C1 segment of cervical spinal cord (tissue), 14 donors: Measurements from ENCODE around the gene CBY1.

ENCODE experiments used
- DNase-seq, 14 donors: peaks; one replicate each; lab custom pipeline; 2025; lab: John Stamatoyannopoulos, UW

CBY1 gene

DNA sequence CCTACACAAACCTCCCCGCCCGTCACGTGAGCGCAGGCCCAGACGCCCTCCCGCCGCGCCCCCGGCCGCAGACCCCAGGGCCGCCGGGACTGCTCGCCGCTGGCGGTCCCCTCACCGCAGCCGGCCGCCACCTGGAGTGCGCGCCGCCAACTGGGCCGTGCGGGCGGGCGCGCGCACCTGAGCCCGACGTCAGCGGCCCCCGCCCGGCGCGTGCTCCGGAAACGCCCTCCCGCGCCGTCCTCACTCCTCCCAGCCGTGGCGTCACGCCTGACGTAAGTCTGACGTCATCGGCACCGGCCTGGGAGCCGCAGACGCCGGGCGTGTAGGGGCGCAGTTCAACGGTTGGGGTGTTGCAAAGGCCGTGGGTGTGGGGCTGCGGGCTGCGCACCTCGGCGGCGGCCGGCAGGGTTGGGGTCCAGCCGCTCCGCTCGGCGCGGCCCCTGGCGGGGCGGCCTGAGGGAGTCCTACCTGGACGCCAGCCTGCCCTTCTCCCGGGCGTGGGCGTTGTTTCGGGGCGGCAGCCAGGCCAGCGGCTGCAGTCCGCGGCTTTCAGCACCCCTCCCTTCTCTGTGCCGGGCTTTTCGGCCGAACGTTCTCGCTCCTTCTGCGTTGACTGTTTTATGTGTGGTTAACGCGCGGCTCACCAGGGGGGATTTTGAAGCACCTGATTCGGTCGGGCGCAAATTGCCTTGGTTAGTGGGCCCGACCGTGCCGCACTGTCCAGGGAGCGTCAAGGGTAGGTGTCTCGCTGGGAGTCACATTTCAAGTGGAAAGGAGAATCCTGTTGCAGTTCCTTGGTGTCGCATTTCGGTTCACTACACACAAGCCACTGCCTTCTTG, 44.6 kb downstream of the CBY1 start, which contains the start of gene JOSD1:
Gene JOSD1, minus strand, starts transcription at position 155 of the 840 bp plus-strand sequence. CDS start 956 bp downstream, outside the sequence.
- peak; percentile 39 to 90 (median 84) for DNase-seq

GRCh38 chr22:38704654-38705234, 48.3 kb downstream of the CBY1 start:
- no peak for DNase-seq

DNA sequence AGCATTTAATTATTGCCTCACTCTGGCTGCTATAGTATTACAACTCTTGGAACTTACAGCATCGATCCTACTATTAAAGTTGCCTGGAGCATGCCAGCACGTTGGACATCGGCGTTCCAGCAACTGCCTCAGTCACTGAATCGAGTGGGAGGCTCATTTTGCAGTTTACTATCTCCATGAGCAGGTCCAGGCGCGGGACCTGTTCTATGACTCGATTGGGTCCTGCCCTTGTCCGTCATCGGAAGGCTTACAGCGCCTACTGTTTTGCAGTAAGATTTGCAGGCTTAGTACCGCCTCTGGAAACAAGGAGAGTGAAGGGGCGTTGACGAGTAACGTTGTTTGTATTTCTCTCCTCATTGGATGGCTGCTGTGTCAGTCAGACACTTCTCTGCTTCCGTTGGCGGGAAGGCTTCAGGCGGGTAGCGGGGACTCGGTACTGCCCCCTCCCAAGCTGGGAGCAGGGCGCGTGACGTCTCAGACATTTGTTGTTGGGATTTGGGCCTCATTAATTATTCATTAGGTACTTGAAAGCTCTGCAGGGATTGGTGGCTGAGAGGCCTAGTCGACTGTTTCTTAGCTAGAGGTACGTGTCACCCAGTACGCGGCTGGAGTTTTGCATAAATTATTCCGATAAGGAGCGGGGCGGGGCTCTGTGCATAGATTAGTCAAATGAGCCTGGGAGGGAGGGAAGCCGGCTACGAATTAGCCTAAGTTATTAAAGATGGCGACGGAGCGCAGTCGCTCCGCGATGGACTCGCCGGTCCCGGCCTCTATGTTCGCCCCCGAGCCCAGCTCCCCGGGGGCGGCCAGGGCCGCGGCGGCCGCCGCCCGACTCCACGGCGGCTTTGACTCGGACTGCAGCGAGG, 49.0 kb downstream of the CBY1 start, which contains the start of gene GTPBP1:
Gene GTPBP1, plus strand, starts transcription at position 710 of the 866 bp plus-strand sequence. Its CDS starts 12 bp downstream, at position 722.
- DNase-seq = peak; percentile 76 to 100 (median 98)

- peak in 8 of 14 donors; percentile 17 to 73 (median 58) for DNase-seq
Measured at GRCh38 chr22:38706101-38706900, 49.9 kb downstream of the CBY1 start.

- no peak for DNase-seq
Measured at GRCh38 chr22:38706901-38707195, 50.4 kb downstream of the CBY1 start.

GRCh38 chr22:38707346-38707745, 50.9 kb downstream of the CBY1 start:
- DNase-seq = no peak

DNA sequence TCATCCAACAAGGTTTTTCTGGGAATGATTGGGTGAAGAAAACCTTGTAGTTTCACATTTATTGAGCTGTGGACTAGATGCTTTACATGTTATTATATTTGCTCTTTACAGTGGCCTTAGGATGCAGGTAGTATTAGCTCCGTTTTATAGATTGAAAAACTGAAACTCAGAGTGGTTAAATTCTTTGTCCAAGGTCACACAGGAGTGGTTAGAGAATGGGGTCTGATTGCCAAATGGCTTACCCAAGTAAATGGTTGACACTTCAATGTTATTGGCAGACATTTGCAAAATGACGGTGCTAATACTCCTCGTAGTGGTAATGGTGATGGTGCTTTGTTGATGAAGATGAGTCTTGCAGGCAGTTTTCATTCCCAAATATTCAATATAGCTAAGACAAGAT, 51.5 kb downstream of the CBY1 start:
- no peak for DNase-seq

DNA sequence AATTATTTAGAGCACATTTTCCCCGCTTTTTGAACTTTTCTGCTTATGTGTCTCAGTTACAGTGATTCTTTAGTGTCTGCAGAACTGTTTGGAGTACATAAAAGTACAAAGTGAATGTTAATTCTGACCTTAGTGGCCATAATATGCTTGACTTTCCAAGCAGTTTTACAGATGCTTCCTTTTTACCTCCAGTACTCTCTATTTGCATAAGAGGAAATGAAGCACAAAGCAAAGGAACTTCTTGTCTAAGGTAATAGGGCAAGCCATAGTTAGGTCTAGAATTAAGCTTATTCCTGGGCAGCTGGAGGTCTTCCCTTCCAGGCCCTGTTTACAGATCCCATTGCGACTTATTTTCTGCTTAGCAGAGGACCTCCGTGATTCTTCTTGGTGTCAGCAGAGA, 52.9 kb downstream of the CBY1 start:
- no peak for DNase-seq

DNA sequence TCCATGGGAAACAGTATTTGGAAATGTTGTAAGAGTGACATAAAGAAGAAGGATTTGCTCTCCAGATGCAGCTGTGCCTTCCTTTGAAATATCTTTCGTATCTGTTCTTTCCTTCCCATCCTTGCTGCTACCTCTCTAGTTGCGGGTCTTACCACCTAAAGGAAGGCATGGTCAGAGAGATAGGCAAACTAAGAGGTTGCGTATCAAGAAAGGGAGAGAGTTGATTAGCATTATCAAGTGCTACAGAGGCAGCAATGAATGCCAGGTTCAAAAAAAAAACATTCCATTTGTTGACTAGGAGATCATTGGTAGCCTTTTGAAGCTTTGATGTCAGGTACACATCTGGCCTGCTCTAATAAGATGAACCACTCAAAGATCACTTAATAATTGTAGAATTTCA, 53.9 kb downstream of the CBY1 start:
- no peak for DNase-seq

GRCh38 chr22:38710866-38711265, 54.4 kb downstream of the CBY1 start:
- no peak for DNase-seq

GRCh38 chr22:38712486-38713207, 56.2 kb downstream of the CBY1 start:
- DNase-seq = no peak

DNA sequence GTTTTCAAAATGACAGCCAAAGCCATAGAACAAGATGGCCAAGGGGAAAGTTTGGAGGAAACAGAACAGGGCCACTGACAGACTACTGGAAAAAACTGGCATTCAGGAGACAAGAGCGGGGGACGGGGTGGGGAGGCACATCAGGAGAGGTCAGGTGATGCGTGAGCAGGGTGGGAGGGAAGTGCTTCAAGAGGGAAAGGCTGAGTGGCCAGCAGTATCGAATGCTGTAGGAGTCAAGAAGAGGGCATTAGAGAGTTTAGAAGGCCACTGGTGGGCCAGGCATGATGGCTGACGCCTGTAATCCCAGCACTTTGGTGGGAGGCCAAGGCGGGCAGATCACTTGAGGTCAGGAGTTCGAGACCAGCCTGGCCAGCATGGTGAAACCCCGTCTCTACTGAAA, 57.5 kb downstream of the CBY1 start:
- DNase-seq = no peak

GRCh38 chr22:38715176-38715764, 58.8 kb downstream of the CBY1 start:
- DNase-seq = no peak

GRCh38 chr22:38715852-38716251, 59.4 kb downstream of the CBY1 start:
- DNase-seq = no peak

DNA sequence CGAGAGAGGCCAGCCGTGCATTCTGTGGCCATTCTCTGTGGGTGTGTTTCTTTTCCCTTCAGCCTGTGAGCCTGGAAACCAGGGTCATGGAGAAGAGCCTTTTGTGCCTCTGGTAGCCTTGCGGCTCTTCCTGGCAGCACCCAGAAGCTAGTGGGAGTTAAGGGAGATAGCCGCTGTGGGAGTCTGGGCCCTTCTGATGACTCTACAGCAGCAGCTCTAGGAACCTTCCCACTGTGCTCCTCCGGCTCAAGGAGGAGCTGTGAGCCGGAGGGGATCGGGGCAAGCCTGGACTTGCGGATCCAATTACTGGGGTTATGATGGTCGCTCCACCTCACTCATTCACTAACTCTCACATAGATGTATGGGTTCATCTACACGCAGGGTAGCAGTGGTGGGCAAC, 59.8 kb downstream of the CBY1 start:
- DNase-seq = no peak

DNA sequence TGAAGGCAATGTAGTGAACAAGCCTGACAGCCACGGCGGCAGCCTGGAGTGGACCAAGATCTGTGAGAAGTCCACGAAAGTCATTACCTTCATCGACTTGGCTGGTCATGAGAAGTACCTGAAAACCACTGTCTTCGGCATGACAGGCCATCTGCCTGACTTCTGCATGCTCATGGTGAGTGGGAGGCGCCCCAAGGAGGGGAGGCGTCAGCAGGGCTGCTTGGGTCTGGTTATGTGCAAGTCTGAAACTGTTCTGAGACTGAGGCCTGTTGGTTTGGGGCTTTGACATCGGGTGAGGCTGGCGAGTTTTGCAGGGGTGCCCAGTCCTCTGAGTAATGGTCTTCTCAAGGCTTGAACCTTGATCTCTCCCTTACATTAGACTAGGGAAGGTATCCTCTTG, 60.4 kb downstream of the CBY1 start:
- DNase-seq = no peak

DNA sequence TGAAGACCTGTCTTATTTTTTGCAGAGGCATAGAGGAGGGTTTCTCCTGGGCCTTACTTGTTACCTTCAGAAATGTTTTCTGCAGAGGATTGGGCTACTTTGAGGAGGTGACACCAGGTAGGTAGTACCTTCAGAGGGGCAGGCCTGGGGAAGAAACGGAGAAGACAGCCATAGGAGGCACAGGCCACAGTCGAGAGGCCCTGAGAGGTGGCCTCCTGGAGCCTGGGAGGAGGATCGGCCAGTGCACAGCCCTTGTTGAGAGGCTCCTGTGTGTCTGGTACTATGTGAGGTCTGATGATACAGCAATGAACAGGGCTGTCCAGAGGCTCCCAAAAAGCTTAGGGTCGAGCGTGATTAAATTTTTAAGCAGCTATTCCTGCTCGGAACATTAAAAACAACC, 60.8 kb downstream of the CBY1 start:
- DNase-seq = no peak

DNA sequence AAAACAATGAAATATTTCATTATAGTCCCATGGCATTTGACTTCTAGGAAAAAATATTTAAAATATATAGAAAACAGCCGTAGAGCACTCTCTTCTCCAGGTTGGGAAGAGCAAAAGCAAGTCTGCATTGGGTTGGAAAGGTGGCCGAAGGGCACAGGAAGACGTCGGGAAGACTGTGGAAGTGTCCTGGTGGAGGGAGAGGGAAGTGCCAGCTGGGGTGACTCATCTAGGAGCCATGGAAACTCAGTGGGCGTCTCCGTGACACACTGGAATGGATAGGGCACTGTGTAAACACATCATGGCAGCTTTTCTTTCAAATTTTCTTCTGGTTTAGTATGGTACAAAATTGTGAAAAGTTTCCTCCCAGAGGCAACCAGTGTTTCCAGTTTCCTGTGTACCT, 62.0 kb downstream of the CBY1 start:
- DNase-seq = peak in 2 of 14 donors; percentile 28 to 56

DNA sequence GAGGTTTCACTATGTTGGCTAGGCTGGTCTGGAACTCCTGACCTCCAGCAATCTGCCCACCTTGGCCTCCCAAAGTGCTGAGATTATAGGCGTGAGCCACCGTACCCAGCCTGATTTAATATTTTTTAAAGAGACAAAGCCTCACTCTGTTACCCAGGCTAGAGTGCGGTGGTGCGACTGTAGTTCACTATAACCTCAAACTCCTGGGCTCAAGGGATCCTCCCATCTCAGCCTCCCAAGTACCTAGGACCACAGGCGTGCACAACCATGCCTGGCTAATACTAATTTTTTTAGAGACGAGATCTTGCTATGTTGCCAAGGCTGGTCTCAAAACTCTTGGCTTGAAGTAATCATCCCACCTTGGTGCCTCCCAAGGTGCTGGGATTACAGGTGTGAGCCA, 62.8 kb downstream of the CBY1 start:
- DNase-seq = no peak

DNA sequence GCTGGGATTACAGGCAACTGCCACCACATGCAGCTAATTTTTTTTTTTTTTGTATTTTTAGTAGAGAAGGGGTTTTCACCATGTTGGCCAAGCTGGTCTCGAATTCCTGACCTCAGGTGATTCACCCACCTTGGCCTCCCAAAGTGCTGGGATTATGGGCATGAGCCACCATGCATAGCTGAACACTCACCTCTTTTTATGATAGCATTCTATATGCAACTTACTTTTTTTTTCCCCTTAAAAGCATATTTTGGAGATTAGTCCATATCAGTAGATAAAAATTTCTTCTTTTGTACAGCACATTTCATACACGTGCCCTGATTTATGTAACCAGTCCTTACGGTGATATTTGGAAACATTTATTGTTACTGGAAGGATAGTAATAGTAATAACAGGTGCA, 63.9 kb downstream of the CBY1 start:
- DNase-seq = no peak
